Activated CD4-positive, alpha-beta T cell treated with anti-CD3 and anti-CD28 coated beads for 24 hours (primary cell): ENCODE data around the gene PCARE.
A peak's percentile ranks its signal among the peaks of the same experiment; 100 is the strongest.
"Not testable (repeated sequence)": the region's sequence is repeated elsewhere in the genome, so short reads cannot be mapped to it uniquely, and the experiment has no call there.

Source experiments
- DNase-seq, 2 donors: peaks; one replicate each; pipeline ENCODE4 v3.0.0-alpha.2; 2020; ENCODE audit warnings: low read depth in 2 of 2

PCARE gene

GRCh38 chr2:29074411-29074810 lies at the start of gene PCARE:
TSS of gene PCARE (minus strand) at chr2:29074523. CDS start at chr2:29074261, 262 bp downstream.
- no peak for DNase-seq

- DNase-seq: no peak
Measured at GRCh38 chr2:29123617-29124349, 49.5 kb upstream of the PCARE start.

GRCh38 chr2:29120846-29121245 lies 46.5 kb upstream of the PCARE start:
- no peak for DNase-seq

DNA sequence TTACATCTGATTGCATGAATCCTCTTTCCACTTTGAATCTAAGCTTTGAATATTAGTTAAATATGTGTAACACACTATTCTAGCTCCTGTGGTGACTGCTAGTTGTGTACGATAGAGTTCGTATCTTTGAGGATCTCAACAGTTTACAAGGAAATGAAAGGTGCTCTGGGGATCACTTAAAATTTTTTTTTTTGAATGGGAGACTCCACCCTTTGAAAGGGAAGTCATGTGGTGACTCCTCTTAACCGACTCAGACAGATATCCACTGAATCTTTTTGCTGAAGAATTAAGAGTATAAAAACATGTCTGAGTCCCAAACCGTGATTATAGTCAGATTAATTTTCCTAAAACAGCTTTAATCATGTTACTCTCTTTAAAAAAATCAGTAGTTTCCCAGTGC lies 44.9 kb upstream of the PCARE start:
- no peak for DNase-seq

DNA sequence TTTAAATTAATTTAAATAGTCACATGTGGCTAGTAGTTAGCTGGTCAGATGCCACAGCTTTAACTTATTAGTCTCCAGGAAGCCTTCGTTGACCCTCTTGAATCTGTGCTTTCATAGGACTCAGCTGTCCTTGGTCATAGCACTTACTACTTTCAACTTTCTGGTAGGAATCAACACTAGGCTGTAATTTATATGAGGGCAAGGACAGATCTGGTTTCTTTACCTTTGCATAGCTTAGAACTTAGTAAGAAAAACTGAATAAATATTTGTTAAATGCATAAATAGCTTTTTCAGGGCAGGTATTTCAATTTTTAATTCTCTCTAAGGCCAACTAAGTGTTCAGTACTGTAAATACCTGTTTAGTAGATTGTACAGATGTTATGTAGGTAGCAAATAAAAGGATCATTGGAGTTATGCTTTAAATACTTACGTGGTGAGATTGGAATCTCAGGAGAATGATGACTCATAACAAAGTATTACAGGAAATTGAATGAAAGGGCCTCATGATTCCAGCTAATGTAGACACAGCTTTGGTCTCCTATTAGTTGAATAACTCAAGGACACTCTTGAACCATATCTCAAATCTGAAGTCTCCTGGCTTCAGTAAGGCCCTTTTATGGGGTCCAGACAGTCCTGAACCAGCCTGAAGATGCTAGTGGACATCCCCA lies 43.4 kb upstream of the PCARE start:
- no peak for DNase-seq

- DNase-seq: peak; percentile 39 to 40
Measured at GRCh38 chr2:29115797-29116781, 41.8 kb upstream of the PCARE start.

DNA sequence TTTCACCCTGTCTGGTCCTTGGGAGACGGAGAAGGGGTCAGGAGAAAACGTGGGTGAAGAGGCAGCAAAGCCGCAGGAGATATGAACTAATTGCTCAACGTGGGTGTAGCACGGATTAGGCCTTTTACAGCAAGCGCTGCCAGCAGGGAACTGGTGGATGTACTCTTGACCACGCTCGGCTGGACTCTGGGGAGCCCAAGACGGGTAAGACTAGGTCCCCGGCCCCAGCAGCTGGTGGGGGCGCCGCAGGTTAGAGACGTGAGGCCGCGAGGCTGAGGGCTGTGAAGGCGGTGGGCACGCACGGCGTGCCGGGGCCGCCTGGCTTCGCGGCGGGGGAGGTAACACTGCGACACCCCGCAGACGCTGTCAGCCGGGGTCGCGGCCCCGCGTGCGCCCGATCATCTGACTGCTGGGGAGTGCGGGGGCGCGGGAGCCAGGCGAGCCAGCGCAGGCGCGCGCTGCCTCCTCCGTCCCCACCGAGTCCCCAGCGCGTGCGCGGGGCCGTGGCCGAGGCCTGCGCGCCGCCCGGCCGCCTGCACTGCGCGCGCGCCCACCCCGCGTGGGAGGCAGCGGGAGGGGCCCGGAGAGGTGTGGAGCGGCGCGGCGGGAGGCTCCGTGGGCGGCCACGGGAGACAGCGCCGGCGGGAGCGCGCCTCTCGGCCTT lies 40.8 kb upstream of the PCARE start, which contains the start of gene CLIP4:
Gene CLIP4 (plus strand): TSS at position 470 of the 664 bp plus-strand sequence. CDS start 5,974 bp downstream, outside the sequence.
- peak; percentile 39 to 59 for DNase-seq

- DNase-seq: no peak
Measured at GRCh38 chr2:29114586-29114945, 40.2 kb upstream of the PCARE start.

GRCh38 chr2:29113891-29114321 lies 39.6 kb upstream of the PCARE start:
- DNase-seq: no peak

GRCh38 chr2:29113027-29113686 lies 38.8 kb upstream of the PCARE start:
- no peak for DNase-seq

DNA sequence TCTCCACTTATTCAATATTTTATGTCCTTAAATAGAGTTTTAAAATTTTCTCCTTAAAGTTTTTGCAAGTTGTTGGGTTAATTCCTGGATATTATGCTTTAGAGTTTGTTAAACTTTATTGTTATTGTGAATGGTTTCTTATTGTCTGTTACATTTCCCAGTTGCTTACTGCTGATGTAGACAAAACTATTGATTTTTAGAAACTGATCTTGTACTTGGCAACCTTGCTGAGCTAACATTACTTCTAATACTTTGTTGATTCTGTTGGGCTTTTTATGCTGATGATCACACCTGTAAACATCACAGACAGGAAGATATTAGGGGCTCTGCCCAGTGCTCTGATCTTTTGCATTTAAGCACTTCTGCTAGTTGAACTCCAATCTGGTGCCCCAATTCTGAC lies 38.1 kb upstream of the PCARE start:
- DNase-seq: no peak

DNA sequence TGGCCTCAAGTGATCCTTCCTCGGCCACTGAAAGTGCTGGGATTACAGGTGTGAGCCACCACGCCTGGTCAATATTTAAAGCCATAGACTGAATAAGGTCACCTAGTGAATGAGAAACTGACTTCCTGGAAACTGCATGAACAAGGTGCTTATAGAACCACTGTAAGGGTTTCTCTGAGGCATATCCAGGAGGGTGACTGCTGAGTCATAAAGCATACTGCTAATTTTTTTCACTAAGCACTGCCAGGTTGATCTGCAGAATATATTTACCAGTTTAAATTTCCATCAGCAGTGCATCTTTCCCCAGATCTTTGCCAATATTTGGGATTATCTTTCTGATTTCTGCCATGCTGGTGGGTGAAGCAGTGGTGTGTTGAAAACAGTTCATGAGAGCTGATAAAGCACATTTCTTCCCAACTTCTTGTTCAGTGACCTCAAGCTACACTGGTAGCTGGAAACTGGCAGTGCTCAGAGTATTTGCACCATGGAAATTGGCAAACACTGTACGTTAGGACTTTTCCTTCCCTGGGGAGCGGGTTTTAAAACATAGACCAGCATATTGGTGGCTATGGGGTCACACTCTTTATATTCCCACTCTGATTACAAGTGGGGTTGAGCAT lies 36.7 kb upstream of the PCARE start:
- no peak for DNase-seq

DNA sequence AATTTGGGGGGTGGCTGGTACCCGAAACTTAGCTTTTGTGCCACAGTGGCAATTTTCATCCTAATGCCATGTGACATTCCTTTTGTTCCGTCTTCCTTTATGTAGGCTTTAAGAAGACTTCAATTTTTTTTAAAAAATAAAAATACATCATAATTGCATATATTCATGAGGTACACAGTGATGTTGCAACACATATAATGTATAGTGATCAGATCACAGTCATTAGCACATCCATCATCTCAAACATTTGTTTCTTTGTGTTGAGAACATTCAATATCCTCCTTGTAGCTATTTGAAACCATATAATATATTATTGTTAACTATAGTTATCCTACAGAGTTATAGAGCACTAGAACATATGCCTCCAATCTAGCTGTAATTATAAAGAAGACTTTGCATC lies 34.9 kb upstream of the PCARE start:
- no peak for DNase-seq

DNA sequence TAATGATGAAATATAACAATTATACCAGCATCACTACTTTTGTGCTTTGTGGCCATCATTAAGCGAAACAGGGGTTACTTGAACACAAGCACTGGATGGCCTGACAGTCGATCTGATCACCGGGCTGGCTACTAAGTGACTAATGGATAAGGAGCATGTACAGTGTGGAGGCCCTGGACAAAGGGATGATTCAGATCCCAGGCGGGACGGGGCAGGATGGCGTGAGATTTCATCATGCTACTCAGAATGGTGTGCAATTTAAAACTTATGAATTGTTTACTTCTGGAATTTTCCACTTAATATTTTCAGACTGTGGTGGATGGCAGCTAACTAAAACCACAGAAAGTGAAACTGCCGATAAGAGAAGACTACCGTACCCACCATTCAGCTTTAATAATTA lies 33.9 kb upstream of the PCARE start:
- no peak for DNase-seq

- DNase-seq: not testable (repeated sequence)
Measured at GRCh38 chr2:29107547-29107946, 33.2 kb upstream of the PCARE start.

GRCh38 chr2:29106980-29107388 lies 32.7 kb upstream of the PCARE start:
- DNase-seq: no peak

GRCh38 chr2:29106256-29106655 lies 31.9 kb upstream of the PCARE start:
- no peak for DNase-seq

GRCh38 chr2:29105375-29105774 lies 31.1 kb upstream of the PCARE start:
- no peak for DNase-seq

- DNase-seq: no peak
Measured at GRCh38 chr2:29104688-29105087, 30.4 kb upstream of the PCARE start.

DNA sequence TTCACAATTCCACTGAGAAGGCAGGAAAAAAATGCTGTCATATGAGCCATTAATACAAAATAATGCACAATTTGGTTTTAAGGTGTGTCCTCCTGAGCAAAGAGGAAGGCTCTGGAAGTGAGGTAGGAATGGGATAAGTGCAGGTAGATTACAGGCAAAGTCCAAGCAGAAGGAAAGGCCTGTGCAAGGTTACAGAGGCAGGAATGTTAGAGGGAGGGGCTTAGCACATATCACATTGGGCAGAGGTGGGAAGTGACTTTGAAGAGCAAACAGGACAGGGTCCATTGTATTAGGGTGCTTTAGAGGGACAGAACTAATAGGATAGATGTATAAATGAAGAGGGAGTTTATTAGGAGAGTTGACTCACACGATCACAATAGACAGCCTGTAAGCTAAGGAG lies 26.2 kb upstream of the PCARE start:
- no peak for DNase-seq

GRCh38 chr2:29097569-29097968 lies 23.2 kb upstream of the PCARE start:
- no peak for DNase-seq
